HG03280 (cell line): ENCODE data around the gene LSMEM2.
"Not testable (repeated sequence)": the region's sequence is repeated elsewhere in the genome, so short reads cannot be mapped to it uniquely, and the experiment has no call there.

Source experiments
- ATAC-seq: cut with Tn5 transposase; IDR thresholded peaks from one replicate; pipeline ENCODE4 v1.9.1; 2021; ENCODE audit warnings: mild to moderate bottlenecking, moderate library complexity; ENCODE audit not compliant: unreplicated experiment

Gene LSMEM2

DNA sequence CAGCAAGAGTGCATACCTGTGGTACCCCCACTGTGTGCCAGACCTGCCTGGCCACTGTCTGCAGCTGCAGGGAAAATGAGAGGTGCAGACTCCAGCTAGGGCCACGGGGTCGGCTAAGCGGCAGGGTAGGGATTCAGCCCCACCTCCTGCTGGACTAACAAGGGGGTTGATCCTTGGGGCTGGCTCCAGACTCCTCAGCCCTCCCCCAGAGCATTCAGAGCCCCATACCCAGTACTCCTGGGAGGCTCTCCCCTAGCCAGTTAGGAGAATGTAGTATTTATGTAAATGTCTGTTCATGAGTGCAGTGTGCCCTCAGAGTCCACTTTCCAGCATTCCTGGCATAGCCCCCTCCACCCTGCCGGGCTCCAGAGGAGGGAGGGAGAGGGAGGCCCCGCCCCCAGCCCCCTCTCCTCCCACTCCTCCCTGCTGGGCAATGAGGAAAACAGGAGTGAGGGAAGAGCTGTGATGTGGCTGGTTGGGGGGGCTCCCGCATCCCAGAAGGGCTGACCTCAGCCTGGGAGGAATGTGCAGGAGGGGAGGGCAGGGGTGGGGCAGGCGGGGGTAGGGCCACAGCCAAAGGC lies 14.4 kb upstream of the LSMEM2 start:
- ATAC-seq = no peak

DNA sequence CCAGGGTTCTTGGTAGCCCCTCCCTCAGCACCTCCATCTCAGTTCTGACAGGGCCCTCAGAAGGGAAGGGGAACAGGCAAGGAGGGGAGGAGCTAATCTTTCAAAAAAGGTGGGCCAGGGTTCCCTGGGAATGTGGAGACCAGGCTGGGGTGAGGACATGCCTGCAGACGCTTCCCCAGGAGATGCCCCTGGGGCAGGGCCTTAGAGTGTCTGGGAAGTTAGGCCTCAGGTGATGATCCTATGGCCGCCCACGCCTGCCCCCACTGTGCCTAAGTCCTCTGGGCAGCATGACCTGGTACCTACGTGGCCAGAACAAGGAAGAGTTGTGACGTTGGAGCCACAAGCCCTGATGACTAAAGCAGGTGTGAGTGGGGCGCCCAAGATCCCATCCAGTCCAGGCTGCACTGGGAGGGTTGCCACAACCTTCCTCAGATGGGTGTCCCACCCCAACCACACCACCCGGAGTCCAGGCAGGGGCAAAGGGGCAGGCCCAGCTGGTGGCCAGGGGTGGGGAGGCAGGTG lies 13.9 kb upstream of the LSMEM2 start:
- no peak for ATAC-seq

DNA sequence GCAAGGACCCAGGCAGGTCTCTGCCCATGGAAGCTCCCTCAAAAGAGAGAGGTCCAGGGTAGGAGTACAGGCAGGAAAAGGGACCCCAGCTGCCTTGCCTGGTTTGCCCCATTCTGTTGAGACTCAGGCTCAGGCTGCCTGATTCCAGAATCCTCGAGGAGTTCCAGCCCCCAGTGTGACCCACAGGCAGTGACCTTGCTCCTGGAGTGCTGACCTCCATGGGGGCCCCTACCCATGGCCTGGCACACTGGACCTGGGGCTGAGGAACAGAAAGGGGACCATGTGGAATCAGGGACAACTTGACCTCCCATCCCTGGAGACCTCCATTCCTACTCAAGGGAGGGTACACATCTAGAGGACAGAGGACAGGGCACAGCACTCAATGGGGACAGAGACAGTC lies 13.3 kb upstream of the LSMEM2 start:
- ATAC-seq = no peak

DNA sequence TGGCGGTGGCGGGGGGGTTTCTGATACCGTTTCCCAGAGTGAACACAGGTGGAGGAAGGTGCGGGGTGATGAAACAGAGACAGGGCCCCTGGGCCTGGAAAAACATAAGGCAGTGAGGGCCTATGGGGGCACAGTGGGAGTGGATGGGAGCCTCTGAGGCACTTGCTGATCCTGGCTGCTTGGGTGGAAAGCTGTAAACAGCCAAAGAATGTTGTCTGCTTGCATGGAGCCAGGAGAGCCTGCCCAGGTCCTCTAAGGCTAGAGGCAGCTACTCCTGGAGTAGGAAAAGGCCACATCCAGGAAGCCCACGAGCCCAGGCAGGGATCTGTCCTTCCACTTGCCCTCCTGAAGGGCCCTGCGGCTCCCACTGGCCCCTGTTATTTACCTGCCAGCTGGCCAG lies 12.9 kb upstream of the LSMEM2 start:
- ATAC-seq = no peak

DNA sequence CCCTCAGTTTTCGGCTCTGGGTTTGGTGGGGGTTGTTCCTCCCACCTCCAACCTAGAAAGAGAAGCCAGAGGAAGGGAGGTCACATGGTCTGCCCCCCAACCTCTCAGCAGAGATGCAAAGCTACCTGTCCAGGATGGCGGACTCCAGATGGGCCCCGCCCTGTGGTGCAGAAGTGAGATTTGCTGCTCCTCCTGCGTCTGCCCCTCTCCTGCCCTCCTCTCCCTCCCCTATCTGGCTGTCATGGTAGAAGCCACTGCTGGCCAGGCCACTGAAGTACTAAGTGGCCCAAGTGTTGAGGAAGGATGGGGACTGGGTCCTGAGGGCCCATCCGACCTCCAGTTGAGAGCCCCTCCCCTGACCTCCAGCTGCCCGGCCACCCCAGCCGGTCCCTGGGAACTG lies 12.1 kb upstream of the LSMEM2 start:
- no peak for ATAC-seq

DNA sequence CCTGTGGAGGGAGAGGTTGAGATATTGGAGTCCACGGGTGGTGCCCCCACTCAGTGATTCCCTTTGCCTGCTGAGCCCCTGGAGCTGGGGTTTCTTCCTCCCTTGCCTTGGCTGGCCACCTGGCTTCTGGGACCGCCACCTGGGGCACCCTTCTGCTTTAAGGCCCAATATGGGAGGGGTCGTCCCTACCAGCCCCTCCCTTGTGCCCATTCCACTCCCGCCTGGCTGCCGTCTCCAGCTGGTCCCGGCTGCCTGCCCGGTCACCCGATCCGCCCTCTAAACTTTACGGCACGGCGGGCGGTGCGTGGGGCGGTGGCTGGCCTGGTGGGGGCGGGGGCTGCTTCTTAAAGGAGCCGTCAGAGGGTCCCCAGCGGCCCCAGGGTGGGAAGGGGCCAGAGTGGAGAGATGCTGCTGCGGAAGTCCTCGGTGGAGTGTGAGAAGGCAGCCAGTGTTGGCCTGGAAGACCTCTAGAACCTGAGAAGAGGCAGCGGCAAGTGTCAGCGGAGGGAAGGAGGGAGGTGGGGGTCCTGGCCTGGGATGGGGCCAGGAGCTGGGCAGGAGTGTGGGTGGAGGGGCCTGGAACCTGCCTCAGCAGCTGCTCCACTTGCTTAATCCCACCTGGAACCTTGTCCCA lies 11.5 kb upstream of the LSMEM2 start:
- no peak for ATAC-seq

DNA sequence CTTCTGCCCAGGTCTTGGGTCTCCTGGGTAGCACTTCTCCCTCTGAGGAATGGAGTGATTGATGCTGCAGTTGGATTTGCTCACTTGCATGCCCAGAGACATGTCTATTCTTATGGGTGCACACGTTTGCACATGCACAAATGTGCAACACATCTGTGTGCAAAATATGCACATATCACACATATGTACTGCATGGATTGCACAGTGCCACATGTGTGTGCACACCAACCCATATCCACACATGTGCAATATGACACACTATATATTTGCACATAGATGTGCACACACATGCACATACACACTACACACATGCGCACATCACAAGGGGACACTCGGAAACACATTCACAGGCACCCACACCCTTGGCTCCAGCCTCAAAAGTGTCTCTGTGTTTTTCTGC lies 10.6 kb upstream of the LSMEM2 start:
- no peak for ATAC-seq

DNA sequence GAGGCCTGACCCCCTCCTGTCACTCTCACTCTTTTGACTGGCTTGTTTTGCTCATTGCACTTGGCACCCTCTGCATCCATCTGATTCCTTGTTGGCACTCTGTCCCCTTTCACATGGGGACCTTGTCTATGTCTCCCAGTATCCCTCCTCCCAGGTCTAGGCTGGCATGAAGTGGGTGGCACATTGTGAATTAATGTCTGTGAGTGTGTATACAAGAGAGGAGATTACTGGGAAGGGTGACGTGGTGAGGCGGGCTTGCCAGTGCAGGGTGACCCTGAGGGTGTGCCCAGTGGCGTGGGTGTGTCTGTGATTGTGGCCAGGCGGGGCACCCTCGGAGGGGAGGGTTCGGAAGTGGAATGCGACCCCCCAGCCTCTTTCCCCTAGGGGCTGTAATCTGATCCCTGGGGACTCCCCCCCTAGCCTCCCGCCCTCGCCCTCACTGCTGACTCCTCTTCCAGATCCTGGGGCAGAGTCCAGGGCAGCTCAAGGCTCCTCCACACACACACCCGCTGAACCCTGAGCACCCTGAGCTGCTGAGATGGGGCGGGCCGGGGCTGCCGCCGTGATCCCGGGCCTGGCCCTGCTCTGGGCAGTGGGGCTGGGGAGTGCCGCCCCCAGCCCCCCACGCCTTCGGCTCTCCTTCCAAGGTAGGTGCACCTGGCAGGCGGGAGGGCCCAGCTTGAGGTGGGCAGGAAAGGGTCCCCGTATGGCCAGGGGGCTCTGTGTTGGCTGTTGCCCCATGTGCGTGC lies 10.0 kb upstream of the LSMEM2 start, which contains the start of gene SEMA3B:
Gene SEMA3B (plus strand): TSS at position 445 of the 749 bp plus-strand sequence. CDS start 94 bp downstream, at position 539.
- no peak for ATAC-seq

DNA sequence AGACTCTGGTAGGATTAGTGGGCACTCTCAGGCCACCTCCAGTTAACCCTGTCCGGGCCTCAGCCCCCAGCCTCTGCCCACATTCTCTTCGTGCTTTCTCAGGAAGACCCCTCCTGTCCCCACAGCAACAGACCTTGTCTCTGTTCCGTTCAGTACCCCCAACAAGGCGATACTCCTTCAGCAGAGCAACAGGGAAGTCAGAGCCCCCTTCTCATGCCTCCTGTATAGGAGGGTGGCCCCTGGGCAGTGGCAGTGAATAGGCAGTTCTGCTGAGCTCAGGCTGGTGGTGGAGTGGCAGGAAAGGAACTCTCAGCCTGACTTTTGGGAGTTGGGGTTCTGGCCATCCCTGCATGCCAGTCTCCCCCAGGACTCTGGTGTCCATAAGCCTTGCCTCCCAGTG lies 9.4 kb upstream of the LSMEM2 start:
- no peak for ATAC-seq

DNA sequence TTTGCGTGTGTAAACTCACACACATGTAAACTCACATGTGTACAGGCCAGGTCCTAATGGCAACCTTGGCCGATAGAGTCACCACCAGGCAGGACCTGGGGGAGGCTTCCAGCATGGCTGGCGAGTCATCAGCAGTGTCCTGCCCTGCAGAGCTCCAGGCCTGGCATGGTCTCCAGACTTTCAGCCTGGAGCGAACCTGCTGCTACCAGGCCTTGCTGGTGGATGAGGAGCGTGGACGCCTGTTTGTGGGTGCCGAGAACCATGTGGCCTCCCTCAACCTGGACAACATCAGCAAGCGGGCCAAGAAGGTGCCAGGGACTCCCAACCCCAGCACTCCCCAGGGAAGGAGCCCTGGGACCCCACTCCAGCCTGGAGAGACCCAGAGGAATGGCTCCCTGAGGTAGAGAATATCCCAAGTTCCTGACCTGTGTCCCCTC lies 8.9 kb upstream of the LSMEM2 start:
- no peak for ATAC-seq

DNA sequence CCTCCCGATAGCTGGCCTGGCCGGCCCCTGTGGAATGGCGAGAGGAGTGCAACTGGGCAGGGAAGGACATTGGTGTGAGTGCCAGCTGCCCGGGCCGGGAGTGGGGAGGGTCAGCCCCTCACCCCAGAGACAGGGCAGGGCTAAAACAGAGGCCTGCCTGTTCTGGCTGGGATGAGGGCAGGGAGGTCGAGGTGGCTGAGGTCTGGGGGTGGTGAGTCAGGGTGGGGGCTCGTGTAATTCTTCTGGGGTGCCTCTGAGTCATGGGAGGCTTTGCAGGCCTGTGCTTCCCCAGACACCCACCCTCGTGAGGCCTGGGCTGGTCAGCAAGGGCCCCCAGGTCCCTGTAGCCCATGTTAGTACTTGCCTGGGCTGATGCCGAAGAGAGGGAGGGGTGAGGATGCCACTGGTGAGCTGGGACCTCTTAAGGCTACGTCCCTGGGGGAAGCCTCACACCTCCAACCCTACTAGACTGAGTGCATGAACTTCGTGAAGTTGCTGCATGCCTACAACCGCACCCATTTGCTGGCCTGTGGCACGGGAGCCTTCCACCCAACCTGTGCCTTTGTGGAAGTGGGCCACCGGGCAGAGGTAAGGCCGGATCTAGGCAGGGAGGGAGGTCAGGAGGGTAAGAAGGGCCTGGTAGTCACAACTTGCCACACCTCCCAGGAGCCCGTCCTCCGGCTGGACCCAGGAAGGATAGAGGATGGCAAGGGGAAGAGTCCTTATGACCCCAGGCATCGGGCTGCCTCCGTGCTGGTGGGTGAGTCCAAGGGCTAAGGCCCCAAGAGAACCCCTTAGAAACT lies 8.3 kb upstream of the LSMEM2 start:
- ATAC-seq = no peak

DNA sequence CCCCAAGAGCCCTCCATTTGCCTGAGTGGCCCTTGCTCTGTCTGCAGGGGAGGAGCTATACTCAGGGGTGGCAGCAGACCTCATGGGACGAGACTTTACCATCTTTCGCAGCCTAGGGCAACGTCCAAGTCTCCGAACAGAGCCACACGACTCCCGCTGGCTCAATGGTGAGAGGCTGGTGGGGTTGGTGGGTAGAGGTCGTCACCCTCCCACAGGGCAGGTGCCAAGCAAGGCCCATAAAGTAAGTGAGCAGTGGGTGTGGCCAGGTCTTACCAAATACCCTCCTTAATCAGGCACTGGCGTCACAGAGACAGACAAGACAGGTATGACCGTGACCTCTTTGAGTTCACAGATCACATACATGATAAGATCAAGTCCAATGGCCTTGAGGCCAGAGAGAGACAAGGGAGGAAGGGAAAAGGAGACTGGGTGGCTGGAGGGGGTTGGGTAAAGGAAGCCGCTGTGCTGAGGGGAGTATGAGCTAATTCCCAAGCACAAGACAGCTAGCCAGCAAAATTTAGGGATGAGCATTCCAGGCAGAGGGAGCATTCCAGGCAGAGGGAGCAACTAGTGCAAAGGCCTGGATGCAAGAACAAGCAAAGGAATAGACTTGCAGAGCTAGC lies 7.5 kb upstream of the LSMEM2 start:
- no peak for ATAC-seq

DNA sequence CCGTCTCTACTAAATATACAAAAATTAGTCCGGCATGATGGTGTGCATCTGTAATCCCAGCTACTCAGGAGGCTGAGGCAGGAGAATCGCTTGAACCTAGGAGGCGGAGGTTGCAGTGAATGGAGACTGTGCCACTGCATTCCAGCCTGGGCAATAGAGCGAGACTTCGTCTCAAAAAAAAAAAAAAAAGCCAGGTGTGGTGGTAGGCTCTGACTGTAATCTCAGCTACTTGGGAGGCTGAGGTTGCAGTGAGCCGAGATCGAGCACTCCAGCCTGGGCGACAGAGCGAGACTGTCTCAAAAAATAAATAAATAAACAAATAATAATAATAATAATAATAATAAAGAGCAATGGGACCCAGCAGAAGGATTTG lies 6.4 kb upstream of the LSMEM2 start:
- not testable (repeated sequence) for ATAC-seq

DNA sequence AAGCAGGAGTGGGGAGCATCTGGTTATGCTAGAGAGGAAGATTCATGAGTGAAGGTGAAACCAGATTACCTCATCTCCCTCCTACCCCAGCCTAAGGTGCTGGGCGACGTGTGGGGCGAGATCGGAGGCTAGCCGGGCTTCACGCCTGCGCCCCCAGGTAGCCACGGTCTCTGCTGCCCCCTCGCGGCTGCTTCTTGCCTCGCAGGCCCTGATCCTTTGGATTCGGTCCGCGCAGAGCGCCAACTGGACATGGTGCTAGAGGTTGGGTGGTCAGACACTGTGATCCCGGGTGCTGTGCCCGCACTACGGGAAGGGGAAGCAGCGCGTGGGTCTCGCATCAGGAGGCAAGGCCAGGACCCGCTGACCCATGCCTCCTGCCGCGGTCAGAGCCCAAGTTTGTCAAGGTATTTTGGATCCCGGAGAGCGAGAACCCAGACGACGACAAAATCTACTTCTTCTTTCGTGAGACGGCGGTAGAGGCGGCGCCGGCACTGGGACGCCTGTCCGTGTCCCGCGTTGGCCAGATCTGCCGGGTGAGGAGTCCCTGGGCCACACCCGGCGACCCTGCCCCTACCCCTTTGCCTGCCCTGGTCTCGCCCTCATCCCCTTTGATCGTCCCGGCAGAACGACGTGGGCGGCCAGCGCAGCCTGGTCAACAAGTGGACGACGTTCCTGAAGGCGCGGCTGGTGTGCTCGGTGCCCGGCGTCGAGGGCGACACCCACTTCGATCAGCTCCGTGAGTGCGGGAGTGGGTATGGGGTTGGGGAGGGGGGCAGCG lies 5.8 kb upstream of the LSMEM2 start:
- peak; percentile 82 for ATAC-seq

DNA sequence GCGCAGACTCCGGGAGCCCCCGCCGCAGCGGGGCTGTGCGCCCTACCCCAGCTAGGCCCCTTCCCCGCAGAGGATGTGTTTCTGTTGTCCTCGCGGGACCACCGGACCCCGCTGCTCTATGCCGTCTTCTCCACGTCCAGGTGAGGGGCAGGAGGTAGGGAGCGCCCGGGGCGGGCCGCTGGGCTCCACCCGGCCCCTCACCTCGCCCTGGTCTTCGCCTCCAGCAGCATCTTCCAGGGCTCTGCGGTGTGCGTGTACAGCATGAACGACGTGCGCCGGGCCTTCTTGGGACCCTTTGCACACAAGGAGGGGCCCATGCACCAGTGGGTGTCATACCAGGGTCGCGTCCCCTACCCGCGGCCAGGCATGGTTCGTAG lies 5.2 kb upstream of the LSMEM2 start:
- no peak for ATAC-seq

DNA sequence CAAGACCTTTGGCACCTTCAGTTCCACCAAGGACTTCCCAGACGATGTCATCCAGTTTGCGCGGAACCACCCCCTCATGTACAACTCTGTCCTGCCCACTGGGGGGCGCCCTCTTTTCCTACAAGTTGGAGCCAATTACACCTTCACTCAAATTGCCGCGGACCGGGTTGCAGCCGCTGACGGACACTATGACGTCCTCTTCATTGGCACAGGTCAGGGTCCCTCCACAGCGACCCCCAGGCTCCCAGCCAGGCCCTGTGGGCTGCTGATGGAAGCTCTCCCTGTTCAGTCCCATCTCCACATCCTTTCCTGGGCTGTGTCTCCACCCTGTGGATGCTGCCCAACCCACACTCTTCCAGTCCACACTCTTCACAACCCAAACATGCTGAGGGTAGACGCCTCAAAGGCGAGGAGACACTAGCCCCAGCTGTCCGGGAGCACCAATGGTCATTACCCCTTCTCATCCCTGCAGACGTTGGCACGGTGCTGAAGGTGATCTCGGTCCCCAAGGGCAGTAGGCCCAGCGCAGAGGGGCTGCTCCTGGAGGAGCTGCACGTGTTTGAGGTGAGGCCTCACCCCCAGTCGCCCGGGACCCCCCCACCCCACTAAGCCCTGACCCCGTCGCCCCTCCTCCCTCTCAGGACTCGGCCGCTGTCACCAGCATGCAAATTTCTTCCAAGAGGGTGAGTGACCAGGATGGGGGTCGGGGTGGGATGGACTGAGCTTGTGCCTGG lies 4.3 kb upstream of the LSMEM2 start:
- ATAC-seq = no peak

DNA sequence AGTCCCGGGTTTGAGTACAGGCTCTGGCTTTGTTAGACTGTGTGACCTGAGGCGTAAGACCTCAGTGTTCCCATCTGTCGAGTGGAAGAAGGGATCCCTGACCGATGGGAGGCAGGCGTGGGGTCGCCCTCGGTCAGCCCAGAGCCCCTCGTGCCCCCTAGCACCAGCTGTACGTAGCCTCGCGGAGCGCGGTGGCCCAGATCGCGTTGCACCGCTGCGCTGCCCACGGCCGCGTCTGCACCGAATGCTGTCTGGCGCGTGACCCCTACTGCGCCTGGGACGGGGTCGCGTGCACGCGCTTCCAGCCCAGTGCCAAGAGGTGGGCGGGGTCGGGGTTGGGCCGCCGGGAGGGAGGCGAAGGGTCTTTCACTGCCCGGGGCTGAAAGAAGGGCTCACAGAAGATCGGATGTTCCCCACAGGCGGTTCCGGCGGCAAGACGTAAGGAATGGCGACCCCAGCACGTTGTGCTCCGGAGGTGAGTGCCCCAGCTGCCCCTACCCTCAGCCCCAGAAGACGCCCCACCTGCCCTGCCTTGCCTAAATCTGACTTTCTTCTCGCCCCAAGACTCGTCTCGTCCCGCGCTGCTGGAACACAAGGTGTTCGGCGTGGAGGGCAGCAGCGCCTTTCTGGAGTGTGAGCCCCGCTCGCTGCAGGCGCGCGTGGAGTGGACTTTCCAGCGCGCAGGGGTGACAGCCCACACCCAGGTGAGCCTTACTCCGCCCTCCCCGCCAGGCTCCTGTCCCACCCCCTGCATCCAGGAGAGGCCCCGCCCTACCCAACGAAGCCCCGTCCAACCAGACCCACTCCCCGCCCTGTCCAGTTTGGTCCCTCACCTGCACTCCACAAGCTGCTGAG lies 3.5 kb upstream of the LSMEM2 start:
- no peak for ATAC-seq

DNA sequence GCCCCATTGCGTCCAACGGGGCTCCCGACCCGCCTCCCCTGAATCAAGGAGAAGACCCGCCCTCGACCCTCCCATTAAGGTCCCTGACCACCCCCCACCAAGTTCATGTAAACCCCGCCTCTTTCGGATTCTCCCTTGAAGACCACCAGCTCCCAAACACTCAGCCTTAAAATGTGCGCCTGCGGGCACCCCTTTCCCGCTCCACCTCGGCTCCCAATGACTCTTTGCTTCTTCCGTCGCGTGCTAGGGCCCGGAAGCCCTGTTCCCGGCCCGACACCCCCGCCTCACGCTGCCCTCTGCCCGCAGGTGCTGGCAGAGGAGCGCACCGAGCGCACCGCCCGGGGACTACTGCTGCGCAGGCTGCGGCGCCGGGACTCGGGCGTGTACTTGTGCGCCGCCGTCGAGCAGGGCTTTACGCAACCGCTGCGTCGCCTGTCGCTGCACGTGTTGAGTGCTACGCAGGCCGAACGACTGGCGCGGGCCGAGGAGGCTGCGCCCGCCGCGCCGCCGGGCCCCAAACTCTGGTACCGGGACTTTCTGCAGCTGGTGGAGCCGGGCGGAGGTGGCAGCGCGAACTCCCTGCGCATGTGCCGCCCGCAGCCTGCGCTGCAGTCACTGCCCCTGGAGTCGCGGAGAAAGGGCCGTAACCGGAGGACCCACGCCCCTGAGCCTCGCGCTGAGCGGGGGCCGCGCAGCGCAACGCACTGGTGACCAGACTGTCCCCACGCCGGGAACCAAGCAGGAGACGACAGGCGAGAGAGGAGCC lies 2.7 kb upstream of the LSMEM2 start:
- no peak for ATAC-seq
